HG02642 (cell line): Measurements from ENCODE around the gene PEAR1.
"Not testable (repeated sequence)": the region's sequence is repeated elsewhere in the genome, so short reads cannot be mapped to it uniquely, and the experiment has no call there.

Experiments
- ATAC-seq: cut with Tn5 transposase; IDR thresholded peaks from one replicate; pipeline ENCODE4 v1.9.1; 2021; ENCODE audit warnings: mild to moderate bottlenecking; ENCODE audit not compliant: unreplicated experiment, poor library complexity

The PEAR1 gene

GRCh38 chr1:156912310-156912709 is 18.8 kb downstream of the PEAR1 start:
- no peak for ATAC-seq

GRCh38 chr1:156912861-156913808 is 19.6 kb downstream of the PEAR1 start:
- no peak for ATAC-seq

GRCh38 chr1:156913809-156914387 is 20.4 kb downstream of the PEAR1 start:
- ATAC-seq = no peak

DNA sequence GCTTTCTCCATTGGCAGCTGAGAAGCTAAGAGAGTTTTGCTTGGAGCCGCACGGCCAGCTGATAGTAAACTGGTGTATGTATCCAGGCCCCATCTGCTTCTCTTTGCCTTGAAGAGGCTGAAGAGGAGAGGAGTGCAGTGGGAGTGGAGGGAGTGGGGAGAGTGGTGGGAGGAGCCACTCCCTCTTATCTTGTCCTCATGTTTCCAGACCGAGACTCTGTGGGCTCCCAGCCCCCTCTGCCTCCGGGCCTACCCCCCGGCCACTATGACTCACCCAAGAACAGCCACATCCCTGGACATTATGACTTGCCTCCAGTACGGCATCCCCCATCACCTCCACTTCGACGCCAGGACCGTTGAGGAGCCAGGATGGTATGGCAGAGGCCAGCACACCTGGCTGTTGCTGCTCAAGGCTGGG is 20.9 kb downstream of the PEAR1 start:
- ATAC-seq = no peak

GRCh38 chr1:156920233-156921052 is 26.9 kb downstream of the PEAR1 start, which contains the start of gene LRRC71:
TSS of gene LRRC71 (plus strand) at chr1:156920632. CDS start at chr1:156920804, 172 bp downstream.
- no peak for ATAC-seq

DNA sequence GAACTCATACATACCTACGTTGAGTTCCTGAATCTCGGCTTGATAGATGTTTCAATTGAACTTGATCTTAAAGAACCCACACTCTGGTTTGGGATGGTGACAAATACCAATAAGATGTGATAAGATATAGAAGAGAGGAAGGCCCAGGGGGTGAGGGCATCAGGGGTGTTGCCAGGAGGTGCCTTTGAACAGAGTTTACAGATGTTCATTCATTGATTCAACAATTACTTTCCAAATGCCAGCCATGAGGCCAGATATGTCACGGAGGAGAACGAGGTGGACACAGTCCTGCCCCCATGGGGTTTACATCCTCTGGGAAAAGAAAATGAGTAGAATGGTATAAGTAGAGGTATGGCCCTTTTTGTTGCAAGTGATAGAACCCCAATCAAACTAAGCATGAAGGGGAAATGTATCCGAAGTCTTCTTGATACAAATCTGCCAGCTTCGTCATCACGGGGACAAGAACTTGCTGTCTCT is 27.6 kb downstream of the PEAR1 start:
- no peak for ATAC-seq

DNA sequence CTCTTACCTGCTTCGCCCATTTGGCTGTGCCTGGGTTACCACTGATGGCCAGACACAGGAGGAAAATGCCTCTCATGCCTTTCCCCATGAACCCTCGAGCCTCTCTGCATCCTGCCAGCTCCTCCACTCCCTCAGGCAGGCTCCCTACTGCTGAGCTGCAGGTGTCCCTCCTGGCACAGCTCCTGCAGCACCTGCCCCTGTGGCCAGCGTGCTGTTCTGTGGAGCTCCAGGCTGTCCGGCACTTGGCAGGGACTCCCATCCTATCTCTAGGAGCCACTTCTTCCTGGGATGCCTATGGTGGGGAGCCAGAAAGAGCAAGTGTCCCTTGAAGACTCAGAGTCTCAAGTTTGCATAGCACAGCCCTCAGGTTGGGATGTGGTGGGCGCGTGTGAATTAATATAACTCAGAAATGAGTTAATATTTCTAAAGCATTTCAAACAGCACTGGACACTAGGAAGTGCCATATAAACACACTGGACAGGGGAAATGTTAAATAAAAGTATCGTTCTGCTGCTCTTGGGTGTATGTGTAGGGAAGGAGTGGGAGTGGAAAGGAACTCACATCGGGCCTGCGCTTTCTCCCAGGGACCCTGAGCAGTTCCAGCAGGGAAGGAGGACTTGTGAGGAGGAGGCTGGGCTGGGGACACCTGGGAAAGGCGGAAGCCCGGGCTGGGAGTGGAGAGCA is 29.6 kb downstream of the PEAR1 start:
- ATAC-seq = no peak

DNA sequence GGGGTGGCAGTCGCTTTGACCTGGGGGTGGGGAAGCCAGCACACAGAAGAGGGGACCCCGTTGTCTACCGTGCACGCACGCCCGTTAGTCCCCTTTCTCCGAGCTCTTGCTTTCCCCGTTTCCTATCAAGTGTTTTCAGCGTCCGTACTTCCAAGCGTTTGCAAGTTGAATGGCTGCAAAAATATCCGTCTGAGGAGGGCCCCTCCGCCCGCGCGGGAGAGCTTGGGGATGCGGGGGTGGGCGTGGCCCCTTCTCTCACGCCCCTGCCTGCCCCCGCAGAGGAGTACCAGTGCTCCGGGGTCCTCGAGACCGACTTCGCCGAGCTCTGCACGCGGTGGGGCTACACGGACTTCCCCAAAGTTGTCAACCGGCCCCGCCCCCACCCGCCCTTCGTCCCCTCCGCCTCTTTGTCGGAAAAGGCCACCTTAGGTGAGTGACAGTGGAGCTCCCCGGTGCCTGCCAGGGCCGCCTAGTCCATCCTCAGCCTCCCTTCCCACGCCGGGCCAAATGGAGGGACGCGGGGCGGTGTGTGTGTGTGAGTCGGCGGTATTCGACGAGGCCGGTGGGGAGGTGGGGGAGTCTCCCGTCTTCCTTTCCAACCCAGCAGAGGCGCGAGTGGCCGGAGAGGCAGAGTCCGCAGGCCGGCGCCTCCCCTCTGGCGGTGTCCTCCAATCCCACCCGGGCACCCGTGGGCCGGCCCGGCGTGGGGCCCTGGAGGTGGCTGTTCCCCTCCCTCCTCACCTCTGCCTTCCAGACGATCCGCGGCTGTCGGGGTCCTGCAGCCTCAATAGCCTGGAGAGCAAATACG is 30.4 kb downstream of the PEAR1 start:
- ATAC-seq = no peak

GRCh38 chr1:156924478-156925153 is 31.1 kb downstream of the PEAR1 start:
- no peak for ATAC-seq

DNA sequence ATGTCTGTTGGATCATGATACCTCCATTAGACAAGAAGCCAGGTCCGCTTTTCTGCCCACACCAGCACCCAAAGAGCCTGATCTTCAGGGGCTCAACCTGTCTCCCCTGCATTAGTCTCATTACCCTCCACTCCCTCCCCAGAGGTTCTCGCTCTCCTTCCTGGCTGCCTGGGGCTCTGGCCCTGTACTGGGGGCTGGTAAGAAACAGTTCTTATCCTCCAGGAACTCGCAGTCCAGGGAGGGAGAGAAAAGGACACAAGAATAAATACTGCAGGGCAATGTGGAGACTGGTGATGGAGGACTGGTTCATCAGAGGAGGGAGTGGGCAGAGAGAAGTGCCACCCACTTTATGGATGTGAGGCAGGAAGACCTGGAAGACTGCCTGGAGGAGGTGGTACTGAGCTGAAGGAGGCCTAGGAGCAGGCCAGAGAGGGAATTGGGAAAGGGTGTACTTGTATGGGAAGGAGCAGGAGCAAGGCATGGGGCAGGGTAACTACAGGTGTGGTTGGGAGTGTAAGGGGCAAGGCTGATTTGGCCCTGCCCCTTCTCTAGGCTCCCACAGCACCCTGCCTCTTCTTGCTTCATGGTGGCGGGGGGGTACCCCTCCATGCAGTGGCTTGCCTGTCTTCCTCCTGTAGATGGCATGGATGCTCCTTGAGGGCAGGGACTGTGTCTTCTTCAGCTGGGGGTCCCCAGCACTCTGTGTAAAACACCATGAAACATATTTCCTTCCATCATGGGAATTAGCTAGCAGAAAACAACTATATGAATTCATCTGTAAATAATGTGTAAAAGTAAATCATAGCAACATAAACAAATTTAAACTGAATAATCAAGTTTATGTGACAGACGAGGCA is 31.9 kb downstream of the PEAR1 start:
- no peak for ATAC-seq

- ATAC-seq = no peak
Observed at GRCh38 chr1:156926175-156926574, 32.7 kb downstream of the PEAR1 start.

DNA sequence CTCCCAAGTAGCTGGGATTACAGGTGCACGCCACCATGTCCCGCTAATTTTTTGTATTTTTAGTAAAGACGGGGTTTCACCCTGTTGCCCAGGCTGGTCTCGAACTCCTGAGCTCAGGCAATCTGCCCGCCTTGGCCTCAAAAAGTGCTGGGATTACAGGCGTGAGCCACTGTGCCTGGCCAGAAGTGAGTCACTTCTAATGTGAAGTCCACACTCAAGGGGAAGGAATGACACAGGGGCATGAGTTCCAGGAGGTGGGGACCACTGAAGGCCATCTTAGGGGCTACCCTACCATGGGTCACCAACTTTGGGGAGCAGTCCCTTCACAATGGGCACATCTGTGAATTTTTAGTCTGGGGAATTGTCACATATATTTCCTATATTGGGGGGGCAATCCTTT is 33.2 kb downstream of the PEAR1 start:
- not testable (repeated sequence) for ATAC-seq

- ATAC-seq = no peak
Observed at GRCh38 chr1:156927215-156928042, 33.9 kb downstream of the PEAR1 start.

DNA sequence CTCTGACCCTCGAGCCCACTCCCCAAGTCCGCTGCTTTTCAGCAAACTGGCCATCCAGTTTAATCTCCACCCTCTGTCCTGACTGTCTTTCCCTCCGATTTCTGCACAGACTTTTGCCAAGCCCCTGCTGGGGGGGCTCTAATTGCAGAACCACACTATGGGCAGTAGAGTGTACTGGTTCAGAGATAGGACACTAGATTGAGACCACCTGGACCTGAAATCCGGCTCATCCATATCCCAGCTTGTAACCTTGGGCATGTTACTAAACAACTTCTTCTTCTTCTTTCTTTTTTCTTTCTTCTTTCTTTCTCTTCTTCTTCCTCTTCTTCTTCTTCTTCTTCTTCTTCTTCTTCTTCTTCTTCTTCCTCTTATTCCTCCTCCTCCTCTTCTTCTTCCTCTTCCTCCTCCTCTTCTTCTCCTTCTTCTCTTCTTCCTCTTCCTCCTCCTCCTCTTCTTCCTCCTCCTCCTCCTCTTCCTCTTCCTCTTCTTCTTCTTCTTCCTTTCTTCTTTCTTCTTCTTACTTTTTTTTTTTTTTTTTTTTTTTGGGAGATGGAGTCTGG is 34.6 kb downstream of the PEAR1 start:
- ATAC-seq = no peak

DNA sequence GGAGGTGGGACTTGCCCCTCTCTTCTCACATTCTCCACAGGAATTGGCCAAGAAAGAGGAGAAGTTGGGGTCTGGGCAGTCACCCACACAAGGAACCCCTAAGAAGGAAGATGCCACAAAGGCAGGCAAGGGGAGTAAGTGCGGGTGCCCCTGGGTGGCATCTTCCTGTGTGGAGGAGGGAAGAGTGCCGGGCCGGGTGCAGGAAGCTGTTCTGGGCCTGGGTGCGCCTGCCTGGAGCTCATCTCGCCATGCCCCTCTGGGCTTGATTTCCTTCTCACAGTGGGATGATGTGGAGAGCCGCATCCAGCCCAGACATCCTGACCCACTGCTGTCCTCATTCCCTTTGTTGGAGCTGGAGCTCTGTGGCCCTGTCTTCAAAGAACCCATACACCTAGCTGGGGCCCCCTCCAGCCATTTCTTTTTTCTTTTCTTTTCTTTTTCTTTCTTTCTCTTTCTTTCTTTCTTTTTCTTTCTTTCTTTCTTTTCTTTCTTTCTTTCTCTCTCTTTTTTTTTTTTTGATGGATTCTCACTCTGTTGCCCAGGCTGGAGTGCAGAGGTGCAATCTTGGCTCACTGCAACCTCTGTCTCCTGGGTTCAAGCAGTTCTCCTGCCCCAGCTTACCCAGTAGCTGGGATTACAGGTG is 36.2 kb downstream of the PEAR1 start:
- ATAC-seq = no peak

DNA sequence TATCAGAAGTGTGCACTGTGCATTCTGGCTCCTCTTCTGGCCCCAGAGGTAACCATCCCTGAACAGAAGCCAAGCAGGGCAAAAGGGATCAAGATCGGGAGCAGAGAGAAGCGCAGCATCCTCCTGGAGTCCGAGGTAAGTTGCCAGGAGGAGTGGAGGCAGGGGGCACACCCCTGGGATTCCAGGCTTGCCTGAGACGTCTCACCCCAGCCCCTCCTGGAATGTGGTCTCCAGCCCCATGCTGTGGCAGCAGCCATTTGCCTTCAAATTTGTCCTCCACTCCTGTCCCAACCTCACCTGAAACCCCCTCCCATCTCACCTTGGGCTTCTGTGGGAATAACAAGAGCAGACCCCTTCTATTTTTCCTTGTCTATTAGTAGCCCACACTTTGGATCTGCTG is 37.0 kb downstream of the PEAR1 start:
- ATAC-seq = no peak
